Muscle layer of duodenum (tissue), 2 donors: ENCODE data around the gene NGRN.

ENCODE experiments used
- H3K27ac ChIP-seq: one replicate; pipeline ENCODE4 v1.7.0; 2013; ENCODE audit warnings: mild to moderate bottlenecking, low read length
- H3K27me3 ChIP-seq: one replicate; pipeline ENCODE4 v1.7.0; 2013; ENCODE audit warnings: low read depth, mild to moderate bottlenecking, control low read depth, low read length
- H3K36me3 ChIP-seq, 2 donors: one replicate each; pipeline ENCODE4 v1.7.0; 2013; ENCODE audit warnings: low read length in 2 of 2, control low read depth in 1 of 2, mild to moderate bottlenecking in 1 of 2; ENCODE audit not compliant: insufficient read depth in 2 of 2, control insufficient read depth in 1 of 2
- H3K4me1 ChIP-seq, 2 donors: one replicate each; pipeline ENCODE4 v1.7.0; 2013; ENCODE audit warnings: low read length in 2 of 2, mild to moderate bottlenecking in 2 of 2, control low read depth in 1 of 2, moderate library complexity in 1 of 2; ENCODE audit not compliant: insufficient read depth in 2 of 2, control insufficient read depth in 1 of 2
- H3K4me3 ChIP-seq, 2 donors: one replicate each; pipeline ENCODE4 v1.7.0; 2013; ENCODE audit warnings: low read length in 2 of 2, low read depth in 1 of 2, mild to moderate bottlenecking in 1 of 2
- H3K9me3 ChIP-seq, 2 donors: one replicate each; pipeline ENCODE4 v1.7.0; 2013; ENCODE audit warnings: low read length in 2 of 2, control low read depth in 1 of 2, mild to moderate bottlenecking in 1 of 2; ENCODE audit not compliant: control insufficient read depth in 1 of 2
- donor health status: healthy.

Gene NGRN

DNA sequence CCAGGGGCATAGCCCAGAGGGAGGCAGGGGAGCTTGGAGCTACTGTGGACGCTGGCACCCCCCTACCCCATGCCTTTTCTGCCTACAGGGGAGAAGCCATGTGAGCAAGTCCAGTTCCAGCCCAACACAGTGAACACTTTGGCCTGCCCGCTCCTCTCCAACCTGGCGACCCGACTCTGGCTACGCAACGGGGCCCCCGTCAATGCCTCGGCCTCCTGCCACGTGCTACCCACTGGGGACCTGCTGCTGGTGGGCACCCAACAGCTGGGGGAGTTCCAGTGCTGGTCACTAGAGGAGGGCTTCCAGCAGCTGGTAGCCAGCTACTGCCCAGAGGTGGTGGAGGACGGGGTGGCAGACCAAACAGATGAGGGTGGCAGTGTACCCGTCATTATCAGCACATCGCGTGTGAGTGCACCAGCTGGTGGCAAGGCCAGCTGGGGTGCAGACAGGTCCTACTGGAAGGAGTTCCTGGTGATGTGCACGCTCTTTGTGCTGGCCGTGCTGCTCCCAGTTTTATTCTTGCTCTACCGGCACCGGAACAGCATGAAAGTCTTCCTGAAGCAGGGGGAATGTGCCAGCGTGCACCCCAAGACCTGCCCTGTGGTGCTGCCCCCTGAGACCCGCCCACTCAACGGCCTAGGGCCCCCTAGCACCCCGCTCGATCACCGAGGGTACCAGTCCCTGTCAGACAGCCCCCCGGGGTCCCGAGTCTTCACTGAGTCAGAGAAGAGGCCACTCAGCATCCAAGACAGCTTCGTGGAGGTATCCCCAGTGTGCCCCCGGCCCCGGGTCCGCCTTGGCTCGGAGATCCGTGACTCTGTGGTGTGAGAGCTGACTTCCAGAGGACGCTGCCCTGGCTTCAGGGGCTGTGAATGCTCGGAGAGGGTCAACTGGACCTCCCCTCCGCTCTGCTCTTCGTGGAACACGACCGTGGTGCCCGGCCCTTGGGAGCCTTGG is 37.4 kb upstream of the NGRN start:
- Histone ChIP-seq H3K4me1 (peaks cover 25 to 50% of the 10 kb centered on the region in 2 donors), H3K27ac (no peak overlapping the region), H3K36me3 (peaks cover 67 to 71% of the 10 kb centered on the region in 2 donors), H3K4me3 (no peak overlapping the region), H3K9me3 (no peaks in the 10 kb centered on the region), H3K27me3 (no peaks in the 10 kb centered on the region)

DNA sequence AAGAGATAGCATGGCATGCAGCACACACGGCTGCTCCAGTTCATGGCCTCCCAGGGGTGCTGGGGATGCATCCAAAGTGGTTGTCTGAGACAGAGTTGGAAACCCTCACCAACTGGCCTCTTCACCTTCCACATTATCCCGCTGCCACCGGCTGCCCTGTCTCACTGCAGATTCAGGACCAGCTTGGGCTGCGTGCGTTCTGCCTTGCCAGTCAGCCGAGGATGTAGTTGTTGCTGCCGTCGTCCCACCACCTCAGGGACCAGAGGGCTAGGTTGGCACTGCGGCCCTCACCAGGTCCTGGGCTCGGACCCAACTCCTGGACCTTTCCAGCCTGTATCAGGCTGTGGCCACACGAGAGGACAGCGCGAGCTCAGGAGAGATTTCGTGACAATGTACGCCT is 36.5 kb upstream of the NGRN start:
- Histone ChIP-seq H3K9me3 (no peaks in the 10 kb centered on the region), H3K36me3 (peaks cover 59 to 62% of the 10 kb centered on the region in 2 donors), H3K27me3 (no peaks in the 10 kb centered on the region), H3K4me3 (no peak overlapping the region), H3K27ac (no peak overlapping the region), H3K4me1 (peaks cover 25 to 51% of the 10 kb centered on the region in 2 donors)

DNA sequence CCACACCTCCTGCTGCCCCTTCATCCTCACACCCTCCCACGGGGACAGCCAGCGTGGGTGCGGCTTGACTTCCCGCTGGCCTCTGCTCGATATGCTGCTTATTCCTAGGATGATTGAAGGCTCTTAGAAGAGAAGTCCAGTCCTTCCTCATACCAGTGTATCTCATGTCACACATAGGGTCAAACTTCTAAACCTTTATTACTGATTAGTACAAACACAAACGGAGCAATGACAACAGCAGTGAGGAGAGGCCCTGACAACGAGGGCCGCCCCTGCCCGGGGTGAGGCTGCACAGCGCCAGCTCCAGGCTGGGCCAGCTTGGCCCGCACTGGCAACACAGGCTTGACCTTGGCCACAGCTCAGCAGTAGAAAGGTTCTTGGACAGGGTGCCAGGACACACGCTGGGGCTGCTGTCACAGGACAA is 35.4 kb upstream of the NGRN start:
- no peaks in the 10 kb centered on the region for H3K9me3 ChIP-seq
- peak overlapping the region; percentile 51 for H3K27ac ChIP-seq
- peaks cover 49 to 51% of the 10 kb centered on the region in 2 donors for H3K36me3 ChIP-seq
- H3K27me3 ChIP-seq, result no peaks in the 10 kb centered on the region
- peaks cover 33 to 56% of the 10 kb centered on the region in 2 donors for H3K4me1 ChIP-seq
- no peak overlapping the region for H3K4me3 ChIP-seq

GRCh38 chr15:90230610-90231009 is 34.9 kb upstream of the NGRN start:
- H3K9me3 ChIP-seq, result no peaks in the 10 kb centered on the region
- no peak overlapping the region for H3K4me3 ChIP-seq
- H3K4me1 ChIP-seq, result peaks cover 33 to 56% of the 10 kb centered on the region in 2 donors
- peak overlapping the region; percentile 51 for H3K27ac ChIP-seq
- H3K36me3 ChIP-seq, result peaks cover 44 to 46% of the 10 kb centered on the region in 2 donors
- no peaks in the 10 kb centered on the region for H3K27me3 ChIP-seq

DNA sequence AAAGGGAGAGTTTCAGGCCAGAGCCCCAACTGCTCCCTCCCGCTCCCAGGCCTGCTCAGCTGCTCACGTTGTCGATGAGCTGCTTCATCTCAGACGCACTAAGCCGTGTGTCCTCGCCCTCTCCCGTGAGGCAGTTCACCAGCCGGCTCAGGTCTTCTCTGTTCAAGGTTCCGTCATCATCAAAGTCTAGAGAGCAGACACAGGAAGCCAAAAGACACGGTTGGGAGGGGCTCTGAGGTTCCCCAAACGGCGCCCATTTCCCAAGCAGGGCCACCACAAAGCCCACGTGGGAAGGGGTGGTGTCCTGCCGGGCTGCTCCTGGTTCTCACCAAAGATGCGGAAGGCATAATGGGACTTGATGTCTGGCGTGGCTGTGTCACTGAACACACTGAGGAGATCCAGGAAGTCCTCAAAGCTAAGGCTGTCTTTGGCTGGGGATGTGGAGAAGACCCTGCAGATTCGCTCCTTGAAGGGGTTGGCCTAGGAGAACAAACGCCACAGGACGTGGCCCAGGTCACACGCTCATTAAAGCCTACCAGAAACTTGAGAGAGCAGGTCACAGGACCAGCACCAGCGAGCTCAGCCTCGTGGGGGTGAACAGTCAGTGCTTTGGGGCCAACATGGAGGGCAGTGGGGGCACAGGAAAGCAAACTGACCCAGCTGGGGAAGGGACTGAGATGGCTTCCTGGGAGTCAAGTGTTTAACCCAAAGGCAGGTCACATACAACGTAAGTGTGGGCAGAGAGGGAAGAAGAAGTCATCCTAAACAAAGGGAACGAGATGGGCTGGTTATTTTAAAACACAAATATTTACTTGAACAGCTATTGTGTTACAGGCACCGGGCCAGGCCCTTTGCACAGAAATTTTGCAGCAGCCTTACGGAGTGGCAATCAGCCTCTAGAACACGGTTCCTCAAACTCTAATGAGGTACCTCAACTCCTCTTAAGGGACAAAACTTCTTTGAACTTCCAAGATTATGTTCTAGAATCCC is 34.1 kb upstream of the NGRN start:
- Histone ChIP-seq H3K9me3 (no peaks in the 10 kb centered on the region), H3K4me1 (peaks cover 33 to 56% of the 10 kb centered on the region in 2 donors), H3K4me3 (peak overlapping the region in 1 of 2 donors; percentile 13), H3K27ac (peak overlapping the region; percentile 45), H3K27me3 (no peaks in the 10 kb centered on the region), H3K36me3 (peaks cover 39 to 44% of the 10 kb centered on the region in 2 donors)

DNA sequence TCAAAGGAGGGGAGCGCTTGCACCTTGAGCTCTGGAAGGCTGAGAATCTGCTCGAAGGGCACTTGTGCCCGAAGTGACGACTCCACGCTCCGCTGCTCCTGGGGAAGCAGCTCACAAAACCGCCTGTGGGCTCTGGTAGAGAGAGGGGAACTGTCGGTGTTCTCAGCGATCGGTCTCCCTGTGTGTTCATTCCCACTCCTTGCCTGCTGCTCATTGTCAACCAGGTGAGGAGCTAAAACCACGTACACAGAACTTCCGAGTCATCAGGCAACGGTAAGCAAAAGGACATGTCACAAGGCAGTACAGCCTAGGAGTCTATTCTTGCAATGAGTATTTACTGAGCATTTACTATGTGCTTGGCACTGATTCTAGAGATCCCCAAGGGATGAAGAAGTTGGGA is 33.3 kb upstream of the NGRN start:
- Histone ChIP-seq H3K27ac (no peak overlapping the region), H3K4me1 (peaks cover 33 to 56% of the 10 kb centered on the region in 2 donors), H3K9me3 (no peaks in the 10 kb centered on the region), H3K36me3 (peaks cover 33 to 43% of the 10 kb centered on the region in 2 donors), H3K4me3 (peak overlapping the region; percentile 33 to 77), H3K27me3 (no peaks in the 10 kb centered on the region)

DNA sequence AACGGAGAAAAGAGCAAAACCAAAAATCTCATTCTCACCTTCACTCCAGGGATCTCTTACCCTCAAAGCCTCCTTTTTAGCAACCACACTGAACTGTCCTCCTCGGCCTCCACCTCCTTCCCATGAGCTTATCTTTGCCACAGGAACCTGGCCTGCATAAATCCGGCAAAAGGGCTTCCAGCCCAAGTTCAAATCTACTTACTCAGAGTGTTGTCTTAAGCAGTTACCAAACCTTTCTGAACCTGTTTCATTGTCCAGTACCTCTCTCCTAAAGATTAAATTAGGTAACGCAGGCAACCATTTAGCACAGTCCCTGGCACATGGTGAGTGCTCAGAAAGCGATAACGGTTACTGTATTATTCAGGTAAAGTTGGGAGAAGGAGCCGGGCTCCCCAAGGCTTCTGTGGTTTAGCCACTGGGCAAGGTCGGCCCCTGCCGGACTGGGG is 32.5 kb upstream of the NGRN start:
- Histone ChIP-seq H3K4me1 (peaks cover 33 to 53% of the 10 kb centered on the region in 2 donors), H3K9me3 (no peaks in the 10 kb centered on the region), H3K4me3 (peak overlapping the region; percentile 77 to 87), H3K27me3 (no peaks in the 10 kb centered on the region), H3K27ac (peak overlapping the region; percentile 79), H3K36me3 (peaks cover 27 to 35% of the 10 kb centered on the region in 2 donors)

- peaks cover 26 to 34% of the 10 kb centered on the region in 2 donors for H3K36me3 ChIP-seq
- peak within 1 kb of the TSS; percentile 79 for H3K27ac ChIP-seq
- no peaks in the 10 kb centered on the region for H3K27me3 ChIP-seq
- no peaks in the 10 kb centered on the region for H3K9me3 ChIP-seq
- peaks cover 33 to 47% of the 10 kb centered on the region in 2 donors for H3K4me1 ChIP-seq
- peak within 1 kb of the TSS; percentile 77 to 87 for H3K4me3 ChIP-seq
Observed at GRCh38 chr15:90233387-90234095, 31.9 kb upstream of the NGRN start, which contains the start of gene CIB1. Gene CIB1, minus strand, starts transcription at chr15:90233941. Its CDS starts 56 bp downstream, at chr15:90233885.

- peak within 1 kb of the TSS; percentile 77 to 87 for H3K4me3 ChIP-seq
- peaks cover 22 to 30% of the 10 kb centered on the region in 2 donors for H3K36me3 ChIP-seq
- H3K9me3 ChIP-seq, result no peaks in the 10 kb centered on the region
- peaks cover 33 to 41% of the 10 kb centered on the region in 2 donors for H3K4me1 ChIP-seq
- peak within 1 kb of the TSS; percentile 79 for H3K27ac ChIP-seq
- no peaks in the 10 kb centered on the region for H3K27me3 ChIP-seq
Observed at GRCh38 chr15:90234096-90234988, 31.1 kb upstream of the NGRN start, which contains the start of gene GDPGP1. Gene GDPGP1, plus strand, starts transcription at chr15:90234209. Its CDS starts 6,700 bp downstream, at chr15:90240909.
